GM19324 (cell line): ENCODE measurements around the gene C13orf42.

Source experiments
- ATAC-seq: cut with Tn5 transposase; IDR thresholded peaks from one replicate; pipeline ENCODE4 v1.9.1; 2021; ENCODE audit warnings: mild to moderate bottlenecking, moderate library complexity; ENCODE audit not compliant: unreplicated experiment, low FRiP score

C13orf42 gene

DNA sequence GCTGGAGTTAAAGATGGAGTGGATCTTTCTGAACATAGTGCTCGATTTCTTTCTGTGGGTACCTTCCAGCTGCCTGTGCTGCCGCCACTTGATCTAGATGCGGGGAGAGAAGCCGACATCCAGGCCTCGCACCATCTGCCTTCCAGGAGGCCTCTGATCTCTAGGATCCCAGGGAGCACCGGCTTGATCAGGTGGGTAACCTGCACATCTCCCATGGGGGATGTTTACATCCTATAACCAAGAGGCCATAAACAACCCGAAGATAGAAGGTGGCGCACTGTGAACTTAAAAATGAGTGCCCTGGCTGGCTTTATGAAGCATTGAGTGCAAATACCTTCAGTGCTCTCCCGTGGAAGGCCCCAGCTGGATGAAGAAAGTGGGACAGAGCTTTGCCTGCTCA, at the start of gene C13orf42:
Gene C13orf42, minus strand, starts transcription at position 101 of the 400 bp plus-strand sequence. Its CDS starts 65 bp downstream, at position 36.
- ATAC-seq = no peak

DNA sequence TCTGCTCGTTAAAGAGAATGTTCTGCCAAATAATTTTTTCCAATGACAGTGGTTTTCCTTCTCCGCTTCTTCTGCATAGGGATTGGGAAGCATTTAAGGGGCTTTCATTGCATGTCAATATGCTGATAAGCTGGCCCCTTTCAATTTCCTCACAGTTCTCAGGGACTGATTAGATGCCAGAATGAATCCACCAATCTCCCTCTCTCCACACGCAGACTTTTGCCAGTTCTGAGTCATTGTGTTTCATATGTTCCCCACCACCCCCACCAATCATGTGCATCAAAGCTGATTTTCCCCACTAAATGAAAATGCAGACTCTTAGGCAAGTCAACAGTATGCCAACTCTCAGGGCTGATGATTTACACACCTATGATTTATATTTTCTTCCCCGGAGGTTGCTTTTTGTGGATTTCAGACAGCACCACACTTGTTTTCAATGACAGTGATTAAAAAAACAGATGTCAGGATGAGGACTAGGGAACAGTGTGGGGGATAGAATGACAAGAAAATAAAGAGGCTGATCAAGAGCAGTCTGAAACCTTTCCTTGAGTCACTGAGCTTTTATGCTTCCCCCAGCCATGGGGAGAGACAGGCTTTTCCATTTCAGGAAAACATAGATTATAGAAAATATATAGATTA, 47.9 kb upstream of the C13orf42 start:
- ATAC-seq = no peak

DNA sequence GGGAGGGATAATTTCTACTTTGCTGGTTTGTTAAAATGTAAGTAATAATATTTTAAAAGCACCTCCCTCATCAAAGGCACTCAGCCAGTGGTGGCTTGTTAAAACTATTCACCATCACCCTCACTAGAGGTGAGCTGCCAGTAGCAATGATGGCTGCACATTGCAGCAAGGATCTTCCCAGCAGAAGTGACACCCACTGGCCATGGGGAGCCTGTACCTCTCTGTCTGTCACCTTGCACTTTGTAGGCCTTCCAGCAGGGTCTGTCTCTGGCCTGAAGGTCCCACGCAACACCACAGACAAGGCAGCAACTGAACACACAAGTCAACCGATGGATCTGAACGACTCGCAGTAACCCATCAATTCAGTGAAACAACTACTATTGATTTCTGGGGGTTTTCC, 47.3 kb upstream of the C13orf42 start:
- no peak for ATAC-seq

DNA sequence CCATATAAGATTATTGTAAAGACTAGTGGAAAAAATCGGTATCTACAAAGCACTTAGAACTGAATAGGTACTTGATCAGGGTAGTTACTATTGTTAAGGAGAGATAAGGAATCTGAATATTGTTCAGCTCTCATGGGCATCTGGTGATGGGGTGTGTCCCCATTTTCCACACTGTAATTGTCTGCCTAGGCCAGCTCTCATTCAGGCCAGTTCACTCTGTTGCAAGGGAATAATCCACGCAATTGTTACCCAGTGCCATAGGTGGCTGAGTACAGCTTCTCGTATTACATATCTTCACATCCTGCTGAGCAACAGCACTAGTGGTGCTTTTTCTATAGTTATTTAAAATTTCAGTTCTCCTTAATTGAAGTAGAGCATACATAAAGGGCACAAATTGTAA, 45.6 kb upstream of the C13orf42 start:
- ATAC-seq = no peak

DNA sequence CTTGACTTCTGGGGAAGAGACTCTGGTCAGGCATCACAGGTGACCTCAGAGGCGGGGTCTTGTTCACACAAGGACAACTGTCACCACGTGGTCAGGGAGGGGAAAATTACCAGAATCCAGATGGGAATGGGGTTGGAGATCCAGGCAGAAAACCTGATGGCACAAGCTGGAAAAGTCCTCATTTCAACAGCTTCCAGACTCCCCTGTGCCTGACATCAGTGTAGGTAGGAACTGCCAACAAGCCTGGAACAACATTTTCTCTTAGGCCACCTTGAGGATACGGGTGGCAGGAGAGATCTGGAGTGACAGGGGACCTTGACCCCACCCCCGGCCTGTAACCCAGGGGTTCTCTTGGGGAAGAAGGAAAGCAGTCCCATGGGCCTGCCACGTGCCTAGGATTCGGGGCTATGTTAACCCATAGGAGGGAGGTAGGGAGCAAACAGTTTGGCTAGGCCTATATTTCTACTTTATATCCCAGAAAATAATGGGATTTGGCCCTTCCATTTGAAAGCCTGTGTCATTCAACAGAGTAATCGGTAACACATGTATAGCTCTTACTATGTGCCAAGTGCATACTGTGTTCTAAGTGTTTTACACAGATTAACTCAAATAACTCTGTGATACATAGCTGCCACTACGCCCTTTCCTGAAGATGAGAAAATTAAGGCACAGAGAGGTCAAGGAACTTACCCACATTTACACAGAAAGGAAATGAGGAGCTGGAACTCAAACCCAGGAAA, 44.9 kb upstream of the C13orf42 start:
- ATAC-seq = no peak

DNA sequence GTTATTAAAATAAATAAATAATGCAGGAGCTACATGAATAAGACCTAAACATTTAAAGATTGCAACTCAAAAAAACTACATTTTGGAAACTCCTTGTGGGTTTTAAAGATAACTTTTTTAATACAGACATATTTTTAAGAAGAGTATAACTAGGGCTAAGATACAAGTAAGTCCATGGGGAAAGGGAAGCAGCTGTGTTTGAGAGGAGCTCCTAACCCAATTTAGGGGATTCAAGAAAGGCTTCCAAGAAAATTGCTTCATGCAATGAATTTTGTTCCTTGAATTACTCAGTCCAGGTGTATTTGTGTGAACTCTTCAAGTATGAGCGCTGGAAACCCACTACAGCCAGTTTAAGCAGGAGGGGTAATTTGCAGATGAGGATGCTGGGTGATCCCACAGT, 44.1 kb upstream of the C13orf42 start:
- no peak for ATAC-seq

DNA sequence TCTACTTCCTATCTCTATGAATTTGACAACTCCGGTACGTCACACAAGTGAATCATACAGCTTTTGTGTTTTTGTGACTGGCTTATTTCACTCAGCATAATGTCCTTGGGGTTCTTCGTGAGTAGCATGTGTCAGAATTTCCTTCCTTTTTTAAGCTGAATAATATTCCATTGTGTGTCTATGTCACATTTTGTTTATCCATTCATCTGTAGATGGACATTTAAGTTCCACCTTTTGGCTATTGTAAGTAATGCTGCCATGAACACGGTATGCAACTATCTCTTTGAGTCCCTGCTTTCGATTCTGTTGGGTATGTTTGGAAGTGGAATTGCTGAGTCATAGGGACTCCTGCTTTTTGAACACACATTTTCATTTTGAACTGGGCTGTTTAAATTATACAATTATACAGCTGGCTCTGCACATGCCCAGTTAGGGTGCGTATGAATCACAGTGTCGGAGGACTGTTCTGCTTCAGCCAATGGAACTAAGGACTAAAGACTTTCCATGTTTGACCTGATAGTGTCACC, 43.0 kb upstream of the C13orf42 start:
- no peak for ATAC-seq

DNA sequence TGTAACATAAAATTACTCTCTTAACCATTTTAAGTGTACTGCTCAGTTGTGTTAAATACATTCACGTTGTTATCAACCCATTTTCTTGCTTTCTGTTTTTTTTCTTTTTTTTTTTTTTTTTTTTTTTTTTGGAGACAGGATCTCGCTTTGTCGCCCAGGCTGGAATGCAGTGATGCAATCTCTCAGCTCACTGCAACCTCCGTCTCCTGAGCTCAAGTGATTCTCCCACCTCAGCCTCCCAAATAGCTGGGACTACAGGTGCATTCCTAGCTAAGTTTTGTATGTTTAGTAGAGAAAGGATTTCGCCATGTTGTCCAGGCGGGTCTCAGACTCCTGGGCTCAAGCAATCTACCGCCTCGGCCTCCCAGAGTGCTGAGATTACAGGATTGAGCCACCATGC, 42.5 kb upstream of the C13orf42 start:
- ATAC-seq = no peak

DNA sequence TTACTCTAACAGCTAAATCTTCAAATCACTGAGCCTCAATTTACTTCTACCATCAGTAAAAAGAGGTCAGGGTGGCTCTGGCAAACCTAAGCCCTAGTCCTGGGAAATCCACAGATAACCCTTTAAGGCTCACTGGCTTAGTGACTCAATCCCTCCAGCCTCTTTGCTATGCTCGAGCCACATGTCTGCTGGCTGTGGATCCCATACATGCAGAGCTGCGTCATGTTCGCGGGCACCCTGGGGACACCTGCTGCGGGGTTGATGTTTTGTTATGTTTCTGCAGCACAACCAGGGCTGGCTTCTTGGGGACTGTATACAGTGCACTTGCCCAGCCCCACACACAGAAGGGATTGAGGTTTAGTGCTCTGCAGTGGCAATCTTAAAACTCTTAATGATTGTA, 41.6 kb upstream of the C13orf42 start:
- ATAC-seq = no peak

DNA sequence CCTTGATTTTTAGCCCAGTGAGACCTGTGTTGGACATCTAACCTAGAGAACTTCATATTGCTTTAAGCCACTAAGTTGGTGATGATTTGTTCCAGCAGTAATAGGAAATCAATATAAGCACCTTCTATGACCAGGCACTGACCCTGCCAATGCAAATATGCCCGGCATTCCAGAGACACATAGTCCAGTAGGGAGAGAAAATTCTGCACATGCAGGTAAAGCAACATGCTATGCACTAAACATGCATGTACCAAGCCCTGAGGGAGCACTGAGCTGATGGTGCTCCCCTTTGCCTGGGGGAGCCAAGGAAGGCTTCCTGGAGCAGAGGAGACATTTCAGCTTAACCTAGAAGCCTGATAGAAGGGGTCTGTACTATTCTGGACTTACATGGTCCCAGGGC, 40.4 kb upstream of the C13orf42 start:
- ATAC-seq = no peak

DNA sequence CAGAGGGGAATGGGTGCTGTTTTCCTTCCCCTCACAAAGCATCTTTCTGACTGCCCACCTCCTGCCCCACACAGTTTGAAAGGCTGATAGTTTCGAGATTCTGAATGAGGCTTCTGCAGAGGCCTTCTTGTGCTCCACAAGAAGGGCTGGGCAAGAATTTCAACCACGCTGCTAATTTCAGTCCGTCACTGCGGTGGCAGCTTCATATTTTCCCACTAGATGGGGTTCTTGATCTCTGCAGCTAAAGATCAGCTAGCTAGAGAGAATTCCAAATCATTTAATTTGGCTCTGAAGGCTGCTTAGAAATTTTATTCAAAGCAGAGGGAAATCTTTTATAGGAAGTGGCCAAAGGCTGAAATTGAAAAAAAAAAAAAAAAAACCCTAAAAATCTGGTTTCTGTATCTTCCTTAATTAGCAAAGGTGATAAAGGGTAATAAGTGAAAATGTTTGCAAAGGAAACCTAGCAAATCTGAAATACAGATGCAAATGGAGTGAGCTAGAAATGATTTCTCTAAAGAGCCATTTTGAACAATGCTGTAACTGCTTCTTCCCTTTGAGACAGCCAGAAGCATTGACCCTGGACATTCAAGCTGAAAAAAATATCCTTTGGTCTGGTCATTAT, 38.0 kb upstream of the C13orf42 start:
- ATAC-seq = no peak

DNA sequence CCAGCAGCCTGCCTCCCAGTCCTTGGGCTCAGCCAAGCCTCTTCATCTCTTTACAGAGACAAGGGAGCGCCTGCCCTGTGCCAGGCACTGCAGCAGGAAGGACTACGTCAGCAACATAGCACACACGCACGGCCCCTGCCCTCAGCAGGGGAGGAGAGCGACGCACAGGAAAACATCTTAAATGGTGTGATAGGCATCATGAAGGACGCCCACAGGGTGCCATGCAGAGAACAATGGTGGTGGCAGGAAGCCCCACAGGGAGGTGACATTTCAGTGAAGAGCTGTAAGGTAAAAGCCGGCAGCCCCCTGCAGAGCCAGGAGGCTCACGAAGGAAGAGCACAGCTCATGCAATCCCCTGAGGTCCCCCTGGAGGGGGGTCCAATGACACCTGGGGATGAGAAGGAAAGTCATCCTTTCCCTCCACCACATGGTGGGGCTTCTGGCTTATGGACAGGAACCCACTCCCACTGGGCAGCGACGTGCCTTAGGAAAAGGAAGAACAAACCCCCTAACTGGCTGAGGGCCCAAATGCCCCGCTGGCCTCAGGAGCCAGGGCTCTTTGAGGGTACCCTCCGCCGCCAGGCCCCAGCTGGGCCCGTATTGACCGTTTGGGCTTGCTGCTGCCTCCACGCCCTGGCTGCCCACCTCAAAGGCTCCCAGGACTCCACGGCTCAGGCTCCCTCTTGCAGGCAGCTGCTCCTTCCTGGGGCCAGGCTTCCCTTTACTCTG, 37.3 kb upstream of the C13orf42 start:
- ATAC-seq = no peak

DNA sequence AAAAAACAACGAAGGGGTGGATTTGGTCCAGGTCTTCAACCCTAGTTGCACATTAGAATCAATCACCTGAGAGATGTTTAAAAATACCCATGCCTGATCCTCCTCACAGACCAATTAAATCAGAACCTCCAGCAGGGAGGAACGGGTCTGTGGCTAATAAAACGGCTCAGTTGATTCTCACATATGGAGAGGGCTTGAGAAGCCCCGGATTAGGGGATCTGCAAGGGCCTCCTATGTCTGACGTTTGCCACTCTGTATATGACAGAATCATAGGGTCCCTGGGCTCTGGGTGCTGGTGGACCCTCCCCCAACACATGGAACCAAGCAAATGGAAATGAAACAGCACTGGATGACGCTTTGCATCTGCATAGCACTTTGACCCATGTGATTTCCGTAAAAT, 36.7 kb upstream of the C13orf42 start:
- ATAC-seq = no peak

DNA sequence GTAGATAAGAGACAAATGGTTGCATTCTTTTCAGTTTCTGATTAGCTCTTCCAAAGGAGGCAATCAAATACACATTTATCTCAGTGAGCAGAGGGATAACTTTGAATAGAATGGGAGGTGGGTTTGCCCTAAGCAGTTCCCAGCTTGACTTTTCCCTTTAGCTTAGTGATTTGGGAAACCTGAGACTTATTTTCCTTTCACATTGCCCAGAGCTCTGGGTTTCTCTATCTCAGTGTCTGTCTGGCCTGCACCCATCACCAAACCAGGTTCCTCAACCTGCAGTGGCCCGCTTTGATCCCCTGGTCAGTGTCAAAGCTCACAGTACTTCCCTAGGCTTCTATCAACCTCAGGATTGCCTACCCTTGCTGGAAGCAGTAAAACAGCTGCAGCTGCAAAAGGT, 35.6 kb upstream of the C13orf42 start:
- ATAC-seq = no peak

DNA sequence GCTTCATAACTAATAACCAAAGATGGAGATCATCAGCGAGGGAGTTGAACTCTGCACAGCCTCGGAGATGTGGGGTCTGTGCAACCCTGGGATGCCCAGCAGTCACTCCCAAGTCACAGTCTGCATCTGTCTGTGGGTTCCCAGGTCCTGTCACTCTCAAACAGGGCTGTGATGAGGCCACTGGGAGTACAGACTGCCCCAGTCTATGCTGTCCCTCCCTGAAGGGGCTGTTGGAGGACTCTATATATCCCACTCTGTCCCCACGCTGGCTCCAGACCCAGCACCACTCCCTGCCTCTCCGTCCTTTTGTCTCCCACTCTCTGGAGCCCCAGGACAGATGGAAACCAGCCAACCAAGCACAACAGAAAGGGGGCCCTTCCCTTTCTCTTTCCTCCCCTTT, 26.2 kb upstream of the C13orf42 start:
- no peak for ATAC-seq

DNA sequence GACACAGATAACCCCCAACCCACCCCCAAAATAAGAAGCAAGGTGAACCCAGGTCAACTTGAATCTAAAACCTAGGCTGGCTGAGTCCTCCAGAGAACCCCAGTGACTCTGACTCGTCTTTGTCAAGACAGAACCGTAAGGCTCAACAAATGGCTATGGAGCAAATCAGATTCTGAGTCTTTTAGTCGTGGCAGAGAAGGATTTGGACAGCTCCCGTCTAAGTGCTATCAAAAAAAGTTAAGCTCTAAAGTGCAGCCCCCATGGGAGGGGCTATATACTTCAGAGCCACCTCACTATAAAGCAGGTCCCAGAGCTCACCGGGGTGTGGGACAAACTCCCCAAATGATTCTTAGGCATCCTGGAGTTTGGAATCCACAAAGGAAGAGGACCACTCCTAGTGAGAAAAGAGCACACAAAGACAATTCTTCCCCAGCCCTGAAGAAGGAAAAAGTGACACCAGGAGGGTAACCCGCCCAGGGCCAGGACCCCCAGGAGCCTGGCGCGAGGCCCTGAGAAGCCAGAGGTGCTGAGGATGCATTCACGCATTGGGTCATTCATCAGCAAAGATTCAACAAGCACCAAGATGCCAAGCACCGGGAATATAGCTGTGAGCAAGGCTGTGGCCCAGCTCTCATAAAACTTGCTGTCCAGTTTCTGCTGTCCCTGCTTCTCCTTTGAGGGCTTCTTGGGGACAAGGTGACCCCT, 25.4 kb upstream of the C13orf42 start:
- ATAC-seq = no peak

DNA sequence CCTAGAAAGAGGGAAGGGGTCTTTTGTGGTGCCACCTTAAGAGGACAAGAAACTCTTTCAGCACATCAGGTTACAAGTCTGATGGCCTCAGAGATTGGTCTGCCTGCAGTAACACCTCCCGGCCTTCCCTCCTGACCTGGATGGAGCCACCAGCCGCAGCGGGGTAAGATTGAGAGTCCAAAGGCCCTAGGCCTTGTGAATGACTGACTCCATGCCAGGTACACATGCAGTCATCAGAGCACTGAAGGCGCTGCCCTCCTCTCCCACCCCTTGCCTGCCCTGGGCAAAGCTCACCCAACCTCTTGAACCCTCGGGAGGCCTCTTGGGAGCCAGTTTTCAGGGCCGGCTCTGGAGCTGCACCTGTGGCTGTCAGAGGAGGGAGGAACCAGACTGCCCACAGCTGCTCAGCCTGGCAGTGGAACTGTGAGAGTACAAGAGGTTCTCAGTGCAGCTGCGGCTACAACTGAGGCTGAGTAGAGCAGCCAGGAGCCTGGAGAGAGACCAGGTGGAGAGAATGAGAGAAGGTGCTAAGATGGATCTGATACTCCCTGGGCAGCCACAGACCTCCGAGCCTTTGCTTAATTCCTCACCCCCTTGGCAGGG, 23.8 kb upstream of the C13orf42 start:
- no peak for ATAC-seq

DNA sequence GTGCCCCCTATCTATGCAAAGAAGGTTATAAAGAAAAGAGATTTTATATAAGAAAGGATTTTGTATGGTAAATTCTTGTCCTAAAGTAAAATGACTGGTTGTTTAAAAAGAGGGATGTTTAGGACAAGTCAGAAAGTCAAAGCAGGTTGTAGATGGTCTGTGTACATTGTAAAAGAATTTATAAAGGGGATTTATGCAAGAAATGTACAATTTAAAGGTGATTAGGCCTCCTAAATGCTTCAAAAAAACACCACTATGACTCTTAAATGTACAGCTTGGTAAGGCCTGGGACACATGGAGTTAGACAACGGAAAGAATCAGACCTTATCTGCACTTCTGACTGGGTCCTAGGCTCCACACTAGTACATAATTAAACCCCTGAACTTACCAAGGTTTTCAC, 19.3 kb upstream of the C13orf42 start:
- no peak for ATAC-seq

DNA sequence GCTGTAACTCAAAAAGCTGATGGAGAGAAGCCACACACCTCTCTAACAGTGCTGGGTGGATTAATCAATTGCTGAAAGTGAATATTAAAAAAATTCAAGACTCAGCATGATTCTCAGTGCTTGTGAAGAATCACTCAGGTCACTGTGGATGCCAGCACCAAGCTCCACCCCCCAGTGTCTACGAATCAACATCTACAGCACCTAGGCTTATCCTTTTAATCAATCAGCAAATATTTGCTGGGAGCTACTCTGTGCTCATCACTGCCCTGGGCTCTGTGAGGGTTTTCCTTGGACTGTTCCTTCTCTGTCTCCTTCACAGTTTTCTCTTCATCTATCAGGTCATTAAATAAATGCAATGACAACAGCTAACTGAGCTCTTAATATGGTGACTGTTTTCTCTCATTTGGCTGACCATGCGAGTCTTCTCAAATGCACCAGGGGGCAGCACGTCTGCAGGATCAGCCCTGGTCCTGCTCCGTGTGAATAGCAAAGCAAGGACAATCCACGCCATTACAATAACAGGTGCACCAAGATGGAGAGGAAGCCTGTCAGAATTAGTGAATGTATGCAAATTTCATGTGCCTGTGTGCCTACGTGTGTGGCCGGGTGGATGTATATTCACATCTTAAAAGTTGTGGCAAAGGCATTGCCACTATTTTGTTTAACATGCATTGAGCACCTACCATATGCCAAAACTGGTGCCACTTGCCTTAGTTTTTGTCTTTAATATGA, 14.6 kb upstream of the C13orf42 start:
- peak; percentile 72 for ATAC-seq
